SH-SY5Y (cell line): ENCODE results near the gene COMMD1.

ENCODE experiments used
- GATA2 ChIP-seq: IDR thresholded peaks from 2 replicates; pipeline ENCODE4 v1.6.1; 2011; ENCODE audit warnings: mild to moderate bottlenecking, low read depth, low read length
- GATA3 ChIP-seq: IDR thresholded peaks from 2 replicates; pipeline ENCODE4 v1.6.1; 2011; ENCODE audit warnings: low read depth, mild to moderate bottlenecking, low read length, moderate library complexity

DNA sequence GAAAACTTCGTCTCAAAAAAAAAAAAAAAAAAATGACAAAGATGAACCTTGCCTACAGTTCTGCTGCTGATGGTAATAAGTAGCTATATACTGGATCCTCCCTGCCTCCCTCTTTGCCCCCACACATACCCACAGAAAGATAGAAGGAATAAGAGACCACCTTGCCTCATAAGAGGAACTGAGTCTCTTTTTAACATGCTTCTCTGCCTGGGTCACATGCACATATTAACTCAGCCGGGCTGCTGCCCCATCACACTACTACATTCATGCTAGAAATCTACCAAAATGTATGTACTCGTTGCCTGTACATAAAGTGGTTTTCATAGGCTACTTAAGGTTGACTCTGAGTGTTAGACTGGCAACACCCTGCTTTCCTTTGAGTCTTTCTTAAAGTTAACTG lies 211.5 kb downstream of the COMMD1 start:
- TF ChIP-seq GATA2 (no peak), GATA3 (no peak)
